ENCODE results near the gene CAP2. TPM values are rescaled to one million over a fixed set of nuclear protein-coding genes. Genes with fewer than 3 reads are reported as not detected.

The CAP2 gene, protein sequence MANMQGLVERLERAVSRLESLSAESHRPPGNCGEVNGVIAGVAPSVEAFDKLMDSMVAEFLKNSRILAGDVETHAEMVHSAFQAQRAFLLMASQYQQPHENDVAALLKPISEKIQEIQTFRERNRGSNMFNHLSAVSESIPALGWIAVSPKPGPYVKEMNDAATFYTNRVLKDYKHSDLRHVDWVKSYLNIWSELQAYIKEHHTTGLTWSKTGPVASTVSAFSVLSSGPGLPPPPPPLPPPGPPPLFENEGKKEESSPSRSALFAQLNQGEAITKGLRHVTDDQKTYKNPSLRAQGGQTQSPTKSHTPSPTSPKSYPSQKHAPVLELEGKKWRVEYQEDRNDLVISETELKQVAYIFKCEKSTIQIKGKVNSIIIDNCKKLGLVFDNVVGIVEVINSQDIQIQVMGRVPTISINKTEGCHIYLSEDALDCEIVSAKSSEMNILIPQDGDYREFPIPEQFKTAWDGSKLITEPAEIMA
- total RNA-seq = 2.1 and 3.1 TPM in 2 replicates

GRCh38 chr6:17392978-17393891, at the start of gene CAP2:
Gene CAP2, plus strand, starts transcription at chr6:17393595. Its CDS starts 27,961 bp downstream, at chr6:17421556.
- Histone ChIP-seq H3K4me3 (ENCODE audit: low read depth, low read length) (peak within 1 kb of the TSS; percentile 89), H3K36me3 (ENCODE audit: control insufficient read depth, insufficient read depth, low read length) (no peaks in the 10 kb centered on the region), H3K27me3 (ENCODE audit: control insufficient read depth, insufficient read depth, low read length) (no peaks in the 10 kb centered on the region)
- TF ChIP-seq, protein P1, sequence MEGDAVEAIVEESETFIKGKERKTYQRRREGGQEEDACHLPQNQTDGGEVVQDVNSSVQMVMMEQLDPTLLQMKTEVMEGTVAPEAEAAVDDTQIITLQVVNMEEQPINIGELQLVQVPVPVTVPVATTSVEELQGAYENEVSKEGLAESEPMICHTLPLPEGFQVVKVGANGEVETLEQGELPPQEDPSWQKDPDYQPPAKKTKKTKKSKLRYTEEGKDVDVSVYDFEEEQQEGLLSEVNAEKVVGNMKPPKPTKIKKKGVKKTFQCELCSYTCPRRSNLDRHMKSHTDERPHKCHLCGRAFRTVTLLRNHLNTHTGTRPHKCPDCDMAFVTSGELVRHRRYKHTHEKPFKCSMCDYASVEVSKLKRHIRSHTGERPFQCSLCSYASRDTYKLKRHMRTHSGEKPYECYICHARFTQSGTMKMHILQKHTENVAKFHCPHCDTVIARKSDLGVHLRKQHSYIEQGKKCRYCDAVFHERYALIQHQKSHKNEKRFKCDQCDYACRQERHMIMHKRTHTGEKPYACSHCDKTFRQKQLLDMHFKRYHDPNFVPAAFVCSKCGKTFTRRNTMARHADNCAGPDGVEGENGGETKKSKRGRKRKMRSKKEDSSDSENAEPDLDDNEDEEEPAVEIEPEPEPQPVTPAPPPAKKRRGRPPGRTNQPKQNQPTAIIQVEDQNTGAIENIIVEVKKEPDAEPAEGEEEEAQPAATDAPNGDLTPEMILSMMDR (IDR thresholded peaks at IDR 0.05; ENCODE audit: insufficient read depth, low read length, severe bottlenecking) = no peak
- peak; percentile 41 for DNase-seq (ENCODE audit: low read depth)
- FAIRE-seq = no peak

- Histone ChIP-seq H3K27me3 (ENCODE audit: control insufficient read depth, insufficient read depth, low read length) (no peaks in the 10 kb centered on the region), H3K4me3 (ENCODE audit: low read depth, low read length) (no peak overlapping the region), H3K36me3 (ENCODE audit: control insufficient read depth, insufficient read depth, low read length) (no peaks in the 10 kb centered on the region)
- FAIRE-seq = no peak
- TF ChIP-seq, protein P1 (IDR thresholded peaks at IDR 0.05; ENCODE audit: insufficient read depth, low read length, severe bottlenecking) = no peak
- no peak for DNase-seq (ENCODE audit: low read depth)
These were observed 46.4 kb upstream of the CAP2 start for GRCh38 chr6:17347012-17347411.

DNA sequence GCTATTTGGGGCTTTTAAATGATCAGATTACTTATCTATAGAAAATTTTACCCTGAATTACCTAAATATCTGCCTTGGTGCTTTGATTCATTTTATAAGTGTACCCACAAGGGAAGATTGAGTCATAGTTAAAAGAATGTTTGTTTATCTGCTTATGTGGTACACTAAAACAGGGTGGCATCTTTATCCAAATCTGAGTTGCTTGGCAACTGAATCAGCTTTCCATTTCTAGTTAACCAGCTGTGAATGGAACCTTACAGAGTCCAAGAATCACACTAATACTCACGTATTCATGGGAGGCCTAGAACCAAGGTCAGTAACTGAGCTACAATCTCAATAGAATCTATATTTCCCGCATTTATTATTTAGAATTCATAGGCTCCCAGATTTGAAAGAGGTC, 44.0 kb upstream of the CAP2 start:
- Histone ChIP-seq H3K4me3 (ENCODE audit: low read depth, low read length) (no peak overlapping the region), H3K27me3 (ENCODE audit: control insufficient read depth, insufficient read depth, low read length) (no peaks in the 10 kb centered on the region), H3K36me3 (ENCODE audit: control insufficient read depth, insufficient read depth, low read length) (no peaks in the 10 kb centered on the region)
- DNase-seq (ENCODE audit: low read depth) (peak; percentile 47), FAIRE-seq (no peak)
- TF ChIP-seq, protein P1 (IDR thresholded peaks at IDR 0.05; ENCODE audit: insufficient read depth, low read length, severe bottlenecking) = no peak

- DNase-seq (ENCODE audit: low read depth) = peak; percentile 28
- TF ChIP-seq, protein P1 (IDR thresholded peaks at IDR 0.05; ENCODE audit: insufficient read depth, low read length, severe bottlenecking) = no peak
- no peaks in the 10 kb centered on the region for H3K27me3 ChIP-seq (ENCODE audit: control insufficient read depth, insufficient read depth, low read length)
- FAIRE-seq = no peak
- H3K4me3 ChIP-seq (ENCODE audit: low read depth, low read length) = no peak overlapping the region
- H3K36me3 ChIP-seq (ENCODE audit: control insufficient read depth, insufficient read depth, low read length) = no peaks in the 10 kb centered on the region
These were observed 41.1 kb upstream of the CAP2 start for GRCh38 chr6:17352302-17352701.

DNA sequence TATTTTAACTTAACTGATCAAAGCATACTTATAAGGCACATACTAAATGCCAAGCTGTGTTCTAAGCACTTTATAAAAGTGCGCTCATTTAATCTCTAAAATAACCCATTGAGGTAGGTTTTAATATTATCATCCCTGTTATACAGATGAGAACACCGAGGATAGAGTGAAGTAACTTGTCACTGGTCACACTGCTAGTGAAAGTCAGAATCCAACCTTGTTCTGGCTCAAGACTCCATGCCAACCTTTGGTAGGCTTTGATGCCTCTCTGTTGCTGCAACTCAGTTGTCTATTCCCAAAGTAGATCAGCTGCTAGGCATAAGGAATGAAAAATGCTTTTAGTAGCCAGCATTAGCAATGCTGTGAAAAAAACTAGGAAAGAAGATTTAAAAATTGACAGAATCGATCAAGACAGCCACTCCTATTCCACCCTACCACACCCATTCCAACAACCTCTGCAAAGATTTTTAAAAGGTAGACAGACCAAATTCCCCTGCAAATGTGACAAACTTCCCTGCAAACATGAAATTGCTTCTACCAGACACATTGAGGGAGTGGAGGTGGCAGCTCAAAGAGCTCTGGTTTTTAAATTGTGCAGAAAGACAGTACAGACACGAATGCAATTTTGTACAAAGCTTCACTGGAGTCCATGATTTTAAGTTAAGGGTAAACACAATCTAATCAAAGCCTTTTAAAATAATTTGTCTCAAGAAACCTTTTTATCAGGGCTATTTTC, 39.8 kb upstream of the CAP2 start:
- DNase-seq (ENCODE audit: low read depth) = no peak
- H3K4me3 ChIP-seq (ENCODE audit: low read depth, low read length) = no peak overlapping the region
- TF ChIP-seq, protein P1 (IDR thresholded peaks at IDR 0.05; ENCODE audit: insufficient read depth, low read length, severe bottlenecking) = no peak
- H3K27me3 ChIP-seq (ENCODE audit: control insufficient read depth, insufficient read depth, low read length) = no peaks in the 10 kb centered on the region
- no peaks in the 10 kb centered on the region for H3K36me3 ChIP-seq (ENCODE audit: control insufficient read depth, insufficient read depth, low read length)
- no peak for FAIRE-seq
